ENCODE measurements around the gene LRRC30. TPM values are rescaled to one million over a fixed set of nuclear protein-coding genes. Genes with fewer than 3 reads are reported as not detected.

LRRC30 gene
- total RNA-seq, 2 experiments from 2014 or later = not detected

DNA sequence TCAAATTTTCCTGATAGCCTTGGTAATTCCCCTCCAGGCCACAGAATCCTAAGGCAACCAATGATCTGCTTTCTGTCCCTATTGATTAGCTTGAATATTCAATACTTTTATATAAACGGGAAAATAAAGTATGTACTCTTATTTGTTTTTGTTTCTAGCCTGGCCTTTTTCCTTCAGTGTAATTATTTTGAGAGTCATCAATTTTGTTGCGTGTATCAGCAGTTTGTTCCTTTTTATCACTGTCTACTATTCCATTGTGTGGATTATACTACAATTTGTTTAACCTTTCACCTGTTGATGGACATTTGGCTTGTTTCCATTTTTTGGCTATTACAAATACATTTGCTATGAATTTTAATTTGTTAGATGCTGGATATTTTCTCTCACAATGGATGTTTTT, 39.2 kb upstream of the LRRC30 start:
- intact Hi-C loops (cut with micrococcal nuclease; ENCODE audit: unreplicated experiment) = no loop called here
- no peaks in the 10 kb centered on the region for H4K20me1 ChIP-seq (ENCODE audit: insufficient read depth, low read length)
- H3K9me2 ChIP-seq (ENCODE audit: insufficient read depth, low read length) = no peaks in the 10 kb centered on the region
- no peak overlapping the region for H3K27ac ChIP-seq (ENCODE audit: low read depth, low read length, poor library complexity, severe bottlenecking)
- no TSS peak for BruUV-seq (replicated peaks)
- H3K4me2 ChIP-seq (ENCODE audit: low read length) = no peak overlapping the region
- H3K79me2 ChIP-seq (ENCODE audit: insufficient read depth, low read depth, low read length) = no peaks in the 10 kb centered on the region
- H3K9me3 ChIP-seq (ENCODE audit: low read length) = no peaks in the 10 kb centered on the region
- no peak overlapping the region for H2AFZ ChIP-seq (ENCODE audit: low read length)
- ChIA-PET POLR2A (no interaction called here), CTCF (ENCODE audit: unreplicated experiment) (no interaction called here)
- H3K4me3 ChIP-seq (ENCODE audit: low read depth, low read length, poor library complexity, severe bottlenecking) = no peak overlapping the region
- no peaks in the 10 kb centered on the region for H3K36me3 ChIP-seq (ENCODE audit: insufficient read depth, low read length)
- no peaks in the 10 kb centered on the region for H3K4me1 ChIP-seq (ENCODE audit: insufficient read depth, low read length, poor library complexity, severe bottlenecking)
- DNase-seq (ENCODE audit: low spot score) = no peak
- no peak for TF ChIP-seq EZH2phosphoT487 (IDR thresholded peaks at IDR 0.05; ENCODE audit: borderline replicate concordance, low read depth, low read length)
- TF ChIP-seq, protein P1, sequence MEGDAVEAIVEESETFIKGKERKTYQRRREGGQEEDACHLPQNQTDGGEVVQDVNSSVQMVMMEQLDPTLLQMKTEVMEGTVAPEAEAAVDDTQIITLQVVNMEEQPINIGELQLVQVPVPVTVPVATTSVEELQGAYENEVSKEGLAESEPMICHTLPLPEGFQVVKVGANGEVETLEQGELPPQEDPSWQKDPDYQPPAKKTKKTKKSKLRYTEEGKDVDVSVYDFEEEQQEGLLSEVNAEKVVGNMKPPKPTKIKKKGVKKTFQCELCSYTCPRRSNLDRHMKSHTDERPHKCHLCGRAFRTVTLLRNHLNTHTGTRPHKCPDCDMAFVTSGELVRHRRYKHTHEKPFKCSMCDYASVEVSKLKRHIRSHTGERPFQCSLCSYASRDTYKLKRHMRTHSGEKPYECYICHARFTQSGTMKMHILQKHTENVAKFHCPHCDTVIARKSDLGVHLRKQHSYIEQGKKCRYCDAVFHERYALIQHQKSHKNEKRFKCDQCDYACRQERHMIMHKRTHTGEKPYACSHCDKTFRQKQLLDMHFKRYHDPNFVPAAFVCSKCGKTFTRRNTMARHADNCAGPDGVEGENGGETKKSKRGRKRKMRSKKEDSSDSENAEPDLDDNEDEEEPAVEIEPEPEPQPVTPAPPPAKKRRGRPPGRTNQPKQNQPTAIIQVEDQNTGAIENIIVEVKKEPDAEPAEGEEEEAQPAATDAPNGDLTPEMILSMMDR (conservative IDR thresholded peaks at IDR 0.05; ENCODE audit: low read length) = no peak

DNA sequence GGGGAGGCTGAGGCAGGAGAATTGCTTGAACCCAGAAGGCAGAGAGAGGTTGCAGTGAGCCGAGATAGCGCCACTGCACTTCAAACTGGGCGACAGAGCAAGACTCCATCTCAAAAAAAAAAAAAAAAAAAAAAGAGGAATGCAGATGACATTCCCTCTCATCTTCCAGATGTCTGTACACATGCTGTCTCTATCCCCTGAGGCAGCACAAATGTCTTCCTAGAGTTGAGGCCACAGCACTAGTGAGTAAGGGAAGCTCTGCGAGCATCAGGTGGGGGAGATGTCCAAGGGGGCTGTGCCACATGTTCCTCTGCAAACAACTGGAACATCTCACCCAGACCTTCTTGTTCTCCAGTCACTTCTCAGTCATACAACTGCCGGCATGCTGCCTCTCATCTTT, 35.6 kb upstream of the LRRC30 start:
- no peak for TF ChIP-seq EZH2phosphoT487 (IDR thresholded peaks at IDR 0.05; ENCODE audit: borderline replicate concordance, low read depth, low read length)
- TF ChIP-seq, protein P1 (conservative IDR thresholded peaks at IDR 0.05; ENCODE audit: low read length) = no peak
- no peak overlapping the region for H3K27ac ChIP-seq (ENCODE audit: low read depth, low read length, poor library complexity, severe bottlenecking)
- H3K4me3 ChIP-seq (ENCODE audit: low read depth, low read length, poor library complexity, severe bottlenecking) = no peak overlapping the region
- H2AFZ ChIP-seq (ENCODE audit: low read length) = no peak overlapping the region
- no peaks in the 10 kb centered on the region for H3K79me2 ChIP-seq (ENCODE audit: insufficient read depth, low read depth, low read length)
- BruUV-seq (replicated peaks) = no TSS peak
- H3K4me1 ChIP-seq (ENCODE audit: insufficient read depth, low read length, poor library complexity, severe bottlenecking) = no peaks in the 10 kb centered on the region
- no peaks in the 10 kb centered on the region for H3K9me2 ChIP-seq (ENCODE audit: insufficient read depth, low read length)
- no peaks in the 10 kb centered on the region for H3K36me3 ChIP-seq (ENCODE audit: insufficient read depth, low read length)
- CTCF ChIA-PET (ENCODE audit: unreplicated experiment) = no interaction called here
- no peak overlapping the region for H3K4me2 ChIP-seq (ENCODE audit: low read length)
- POLR2A ChIA-PET = no interaction called here
- no peaks in the 10 kb centered on the region for H4K20me1 ChIP-seq (ENCODE audit: insufficient read depth, low read length)
- H3K9me3 ChIP-seq (ENCODE audit: low read length) = no peaks in the 10 kb centered on the region
- intact Hi-C loops (cut with micrococcal nuclease; ENCODE audit: unreplicated experiment) = no loop called here
- no peak for DNase-seq (ENCODE audit: low spot score)

DNA sequence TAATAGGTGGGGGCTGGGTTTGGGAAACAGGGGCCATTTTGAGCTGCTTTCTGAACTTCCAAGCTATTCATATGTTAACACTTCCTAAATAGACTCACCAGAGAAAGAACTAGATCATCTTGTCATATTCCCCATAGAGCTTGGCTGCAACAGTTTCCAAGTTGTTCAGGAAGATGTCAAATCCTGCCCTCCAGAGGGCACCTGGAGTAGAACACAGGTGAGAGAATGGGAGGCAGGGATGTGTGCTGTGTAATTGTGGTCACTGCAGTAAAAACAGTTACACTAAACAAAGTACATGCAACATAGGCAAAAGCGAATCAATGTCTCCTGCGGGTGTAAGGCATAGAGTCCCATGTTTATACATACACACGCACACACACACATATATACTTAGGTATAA, 34.5 kb upstream of the LRRC30 start:
- TF ChIP-seq EZH2phosphoT487 (IDR thresholded peaks at IDR 0.05; ENCODE audit: borderline replicate concordance, low read depth, low read length) = no peak
- TF ChIP-seq, protein P1 (conservative IDR thresholded peaks at IDR 0.05; ENCODE audit: low read length) = no peak
- H3K36me3 ChIP-seq (ENCODE audit: insufficient read depth, low read length) = no peaks in the 10 kb centered on the region
- H3K79me2 ChIP-seq (ENCODE audit: insufficient read depth, low read depth, low read length) = no peaks in the 10 kb centered on the region
- no peak overlapping the region for H3K4me3 ChIP-seq (ENCODE audit: low read depth, low read length, poor library complexity, severe bottlenecking)
- H3K4me1 ChIP-seq (ENCODE audit: insufficient read depth, low read length, poor library complexity, severe bottlenecking) = no peaks in the 10 kb centered on the region
- no peaks in the 10 kb centered on the region for H3K9me2 ChIP-seq (ENCODE audit: insufficient read depth, low read length)
- H2AFZ ChIP-seq (ENCODE audit: low read length) = no peak overlapping the region
- ChIA-PET POLR2A (interaction anchor here (0.7 kb wide), 1 partner anchor 1077 kb away, joined by 4 read pairs; no protein-coding TSS in a partner anchor), CTCF (ENCODE audit: unreplicated experiment) (no interaction called here)
- intact Hi-C loops (cut with micrococcal nuclease; ENCODE audit: unreplicated experiment) = no loop called here
- no peak overlapping the region for H3K4me2 ChIP-seq (ENCODE audit: low read length)
- BruUV-seq (replicated peaks) = no TSS peak
- no peaks in the 10 kb centered on the region for H4K20me1 ChIP-seq (ENCODE audit: insufficient read depth, low read length)
- no peak for DNase-seq (ENCODE audit: low spot score)
- no peaks in the 10 kb centered on the region for H3K9me3 ChIP-seq (ENCODE audit: low read length)
- H3K27ac ChIP-seq (ENCODE audit: low read depth, low read length, poor library complexity, severe bottlenecking) = no peak overlapping the region

Measured in OCI-LY7 (cell line).